ENCODE measurements around the gene PTPN1.

Gene PTPN1

GRCh38 chr20:50540620-50541605 is 30.7 kb downstream of the PTPN1 start:
- H3K4me3 ChIP-seq (ENCODE audit: low read length) = no peak overlapping the region
- peak; percentile 82 for DNase-seq (ENCODE audit: low read depth)
- TF ChIP-seq CTCF (conservative IDR thresholded peaks at IDR 0.05; ENCODE audit: low read length) = peak; percentile 14; the same call in 1 of the 2 replicates

DNA sequence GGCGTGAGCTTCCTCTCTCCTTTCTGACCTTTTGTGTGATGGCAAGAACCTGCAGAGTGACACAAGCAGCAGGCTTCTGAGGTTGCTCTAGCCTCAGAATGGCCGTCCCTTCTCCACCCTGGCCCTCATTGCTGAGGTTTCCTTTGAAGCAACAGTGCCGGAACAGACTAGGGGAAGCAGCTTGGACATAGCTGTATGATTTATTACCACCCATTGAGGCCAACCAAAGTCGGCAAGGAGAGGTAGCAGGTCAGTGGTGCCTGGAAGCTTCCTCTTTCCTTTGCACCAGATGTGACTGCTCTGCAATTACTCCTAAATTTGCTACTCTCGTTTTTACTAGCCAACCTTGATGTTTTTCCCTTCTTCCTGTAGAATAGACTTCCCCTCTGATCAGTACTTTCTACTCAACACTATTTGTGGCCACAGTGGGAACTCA is 31.4 kb downstream of the PTPN1 start:
- H3K4me3 ChIP-seq (ENCODE audit: low read length) = no peak overlapping the region
- TF ChIP-seq CTCF (conservative IDR thresholded peaks at IDR 0.05; ENCODE audit: low read length) = no peak
- no peak for DNase-seq (ENCODE audit: low read depth)

DNA sequence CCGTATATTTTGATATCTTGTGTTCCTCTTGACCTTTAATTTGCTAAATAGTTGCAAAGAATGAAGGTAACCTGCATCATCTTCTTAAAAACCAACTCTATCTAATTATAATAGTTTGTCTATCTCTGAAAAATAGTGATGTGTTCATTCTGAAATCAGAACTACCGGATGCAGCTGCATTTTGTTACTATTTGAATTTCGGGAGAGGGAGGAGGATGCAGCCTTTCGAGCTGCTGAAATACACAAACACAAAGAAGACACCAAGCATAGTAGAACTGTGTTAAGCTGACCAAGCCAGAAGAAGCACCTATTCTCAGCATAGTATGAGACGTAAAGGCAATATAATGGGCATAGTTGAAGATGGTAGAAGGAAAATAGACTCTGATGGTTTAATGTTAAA is 33.1 kb downstream of the PTPN1 start:
- no peak for DNase-seq (ENCODE audit: low read depth)
- no peak for TF ChIP-seq CTCF (conservative IDR thresholded peaks at IDR 0.05; ENCODE audit: low read length)
- H3K4me3 ChIP-seq (ENCODE audit: low read length) = no peak overlapping the region

GRCh38 chr20:50545126-50545525 is 34.9 kb downstream of the PTPN1 start:
- no peak for TF ChIP-seq CTCF (conservative IDR thresholded peaks at IDR 0.05; ENCODE audit: low read length)
- H3K4me3 ChIP-seq (ENCODE audit: low read length) = no peak overlapping the region
- DNase-seq (ENCODE audit: low read depth) = no peak

- DNase-seq (ENCODE audit: low read depth) = no peak
- H3K4me3 ChIP-seq (ENCODE audit: low read length) = peak overlapping the region; percentile 12
Observed at GRCh38 chr20:50546729-50547314, 36.6 kb downstream of the PTPN1 start.

GRCh38 chr20:50547964-50548363 is 37.8 kb downstream of the PTPN1 start:
- TF ChIP-seq CTCF (conservative IDR thresholded peaks at IDR 0.05; ENCODE audit: low read length) = no peak
- no peak for DNase-seq (ENCODE audit: low read depth)
- no peak overlapping the region for H3K4me3 ChIP-seq (ENCODE audit: low read length)

More at GRCh38 chr20:50546729-50547314, 36.6 kb downstream of the PTPN1 start:
- TF ChIP-seq CTCF (conservative IDR thresholded peaks at IDR 0.05; ENCODE audit: low read length) = no peak
